Measurements from ENCODE around the gene TMEM175.

DNA sequence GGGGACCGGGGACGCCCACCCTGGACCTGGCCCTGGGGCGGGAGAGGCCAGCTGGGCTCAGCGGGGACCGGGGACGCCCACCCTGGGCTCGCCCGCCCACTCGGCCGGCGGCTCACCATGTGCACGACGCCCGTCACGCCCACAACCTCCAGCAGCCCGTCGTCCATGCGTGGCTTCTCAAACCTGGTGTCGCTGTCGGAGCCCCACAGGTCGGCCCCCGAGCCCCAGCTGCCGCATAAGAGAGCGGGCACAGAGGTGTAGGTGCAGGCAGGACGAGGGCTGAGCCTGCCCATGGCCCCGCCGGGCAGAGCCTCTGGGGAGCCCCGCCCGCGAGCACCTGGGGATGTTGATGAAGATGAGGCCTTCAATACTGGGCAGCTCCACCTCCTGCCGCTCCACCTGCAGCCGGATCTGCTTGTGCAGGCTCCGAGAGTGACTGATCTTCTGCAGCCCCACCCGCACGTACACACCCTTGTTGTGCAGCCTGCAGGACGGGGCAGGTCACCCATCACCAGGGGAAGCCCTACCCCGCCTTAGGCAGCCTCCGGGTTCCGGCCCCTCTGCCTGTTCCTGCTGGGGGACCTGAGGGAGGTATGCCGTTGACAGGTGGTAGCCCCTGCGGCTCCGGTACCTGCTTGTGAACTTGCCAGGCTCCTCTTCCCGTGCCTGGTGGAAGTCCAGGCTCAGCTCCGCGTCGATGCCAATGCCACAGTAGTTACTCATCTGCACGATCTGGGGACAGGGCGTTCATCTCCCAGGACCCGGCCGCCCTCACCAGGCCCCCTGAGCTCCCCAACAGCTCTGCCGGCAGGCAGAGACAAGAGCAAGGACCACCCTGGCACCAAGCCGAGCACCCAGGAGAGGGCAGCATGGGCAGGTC is 29.3 kb downstream of the TMEM175 start:
- TF ChIP-seq POLR2A (IDR thresholded peaks at IDR 0.05), result no peak
- TF ChIP-seq, protein P1, sequence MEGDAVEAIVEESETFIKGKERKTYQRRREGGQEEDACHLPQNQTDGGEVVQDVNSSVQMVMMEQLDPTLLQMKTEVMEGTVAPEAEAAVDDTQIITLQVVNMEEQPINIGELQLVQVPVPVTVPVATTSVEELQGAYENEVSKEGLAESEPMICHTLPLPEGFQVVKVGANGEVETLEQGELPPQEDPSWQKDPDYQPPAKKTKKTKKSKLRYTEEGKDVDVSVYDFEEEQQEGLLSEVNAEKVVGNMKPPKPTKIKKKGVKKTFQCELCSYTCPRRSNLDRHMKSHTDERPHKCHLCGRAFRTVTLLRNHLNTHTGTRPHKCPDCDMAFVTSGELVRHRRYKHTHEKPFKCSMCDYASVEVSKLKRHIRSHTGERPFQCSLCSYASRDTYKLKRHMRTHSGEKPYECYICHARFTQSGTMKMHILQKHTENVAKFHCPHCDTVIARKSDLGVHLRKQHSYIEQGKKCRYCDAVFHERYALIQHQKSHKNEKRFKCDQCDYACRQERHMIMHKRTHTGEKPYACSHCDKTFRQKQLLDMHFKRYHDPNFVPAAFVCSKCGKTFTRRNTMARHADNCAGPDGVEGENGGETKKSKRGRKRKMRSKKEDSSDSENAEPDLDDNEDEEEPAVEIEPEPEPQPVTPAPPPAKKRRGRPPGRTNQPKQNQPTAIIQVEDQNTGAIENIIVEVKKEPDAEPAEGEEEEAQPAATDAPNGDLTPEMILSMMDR (IDR thresholded peaks at IDR 0.05), result no peak

Data from breast epithelium (tissue), 3 donors.